Neural cell (in vitro differentiated cells): ENCODE measurements around the gene LCN10.

Source experiments
- CTCF ChIP-seq: fragments of 450-650 bp; IDR thresholded peaks from 2 replicates; pipeline ENCODE4 v1.5.1; 2014; ENCODE audit warnings: antibody characterized with exemption, mild to moderate bottlenecking, moderate library complexity; ENCODE audit not compliant: poor library complexity, severe bottlenecking
- EP300 ChIP-seq: fragments of 450-650 bp; conservative IDR thresholded peaks from 2 replicates; pipeline ENCODE4 v1.6.1; 2014; ENCODE audit warnings: antibody characterized with exemption, mild to moderate bottlenecking, moderate library complexity; ENCODE audit not compliant: poor library complexity, severe bottlenecking
- EZH2 ChIP-seq: fragments of 200-600, 300-800 bp; shearing (Covaris generic), sonication (generic); IDR thresholded peaks from 2 replicates; pipeline ENCODE4 v1.6.1; 2014; ENCODE audit warnings: antibody characterized with exemption, low read length, borderline replicate concordance, mild to moderate bottlenecking; ENCODE audit not compliant: insufficient read depth, poor library complexity, severe bottlenecking

- TF ChIP-seq EZH2 (no peak), CTCF (no peak), EP300 (no peak)
Observed at GRCh38 chr9:136735812-136736480, 6.8 kb downstream of the LCN10 start.
